NCI-H526 treated with DMSO at 0.1 percent for 48 hours (cell line): ENCODE results near the gene SCUBE1.

ENCODE experiments used
- DNase-seq: peaks from one replicate; lab custom pipeline; 2025; lab: John Stamatoyannopoulos, UW

SCUBE1 gene

GRCh38 chr22:43326331-43327156 is 16.6 kb downstream of the SCUBE1 start:
- DNase-seq: no peak

GRCh38 chr22:43325176-43325575 is 18.0 kb downstream of the SCUBE1 start:
- DNase-seq: no peak

GRCh38 chr22:43320943-43321900 is 21.9 kb downstream of the SCUBE1 start:
- DNase-seq: no peak

- DNase-seq: no peak
Observed at GRCh38 chr22:43319661-43320486, 23.3 kb downstream of the SCUBE1 start.

GRCh38 chr22:43317239-43317638 is 25.9 kb downstream of the SCUBE1 start:
- no peak for DNase-seq

GRCh38 chr22:43315687-43316217 is 27.4 kb downstream of the SCUBE1 start:
- DNase-seq: no peak

GRCh38 chr22:43314611-43315010 is 28.6 kb downstream of the SCUBE1 start:
- DNase-seq: no peak

- DNase-seq: no peak
Observed at GRCh38 chr22:43313890-43314474, 29.2 kb downstream of the SCUBE1 start.

GRCh38 chr22:43313244-43313889 is 29.8 kb downstream of the SCUBE1 start:
- DNase-seq: no peak

- DNase-seq: no peak
Observed at GRCh38 chr22:43312608-43313007, 30.6 kb downstream of the SCUBE1 start.

GRCh38 chr22:43310798-43311197 is 32.4 kb downstream of the SCUBE1 start:
- no peak for DNase-seq

- no peak for DNase-seq
Observed at GRCh38 chr22:43310311-43310710, 32.9 kb downstream of the SCUBE1 start.

GRCh38 chr22:43308836-43309235 is 34.3 kb downstream of the SCUBE1 start:
- no peak for DNase-seq

GRCh38 chr22:43308060-43308830 is 34.9 kb downstream of the SCUBE1 start:
- no peak for DNase-seq

- DNase-seq: no peak
Observed at GRCh38 chr22:43305806-43306205, 37.4 kb downstream of the SCUBE1 start.

- no peak for DNase-seq
Observed at GRCh38 chr22:43304831-43305590, 38.2 kb downstream of the SCUBE1 start.

- no peak for DNase-seq
Observed at GRCh38 chr22:43303751-43304150, 39.4 kb downstream of the SCUBE1 start.

- DNase-seq: no peak
Observed at GRCh38 chr22:43303166-43303565, 40.0 kb downstream of the SCUBE1 start.

- DNase-seq: no peak
Observed at GRCh38 chr22:43302531-43303041, 40.6 kb downstream of the SCUBE1 start.
